HG03558 (cell line): ENCODE data around the gene HCLS1.
"Not testable (repeated sequence)": the region's sequence is repeated elsewhere in the genome, so short reads cannot be mapped to it uniquely, and the experiment has no call there.

Experiments used
- ATAC-seq: cut with Tn5 transposase; IDR thresholded peaks from one replicate; pipeline ENCODE4 v1.9.1; 2021; ENCODE audit warnings: moderate number of reproducible peaks; ENCODE audit not compliant: unreplicated experiment; ENCODE audit errors: extremely low read depth

Gene HCLS1, protein sequence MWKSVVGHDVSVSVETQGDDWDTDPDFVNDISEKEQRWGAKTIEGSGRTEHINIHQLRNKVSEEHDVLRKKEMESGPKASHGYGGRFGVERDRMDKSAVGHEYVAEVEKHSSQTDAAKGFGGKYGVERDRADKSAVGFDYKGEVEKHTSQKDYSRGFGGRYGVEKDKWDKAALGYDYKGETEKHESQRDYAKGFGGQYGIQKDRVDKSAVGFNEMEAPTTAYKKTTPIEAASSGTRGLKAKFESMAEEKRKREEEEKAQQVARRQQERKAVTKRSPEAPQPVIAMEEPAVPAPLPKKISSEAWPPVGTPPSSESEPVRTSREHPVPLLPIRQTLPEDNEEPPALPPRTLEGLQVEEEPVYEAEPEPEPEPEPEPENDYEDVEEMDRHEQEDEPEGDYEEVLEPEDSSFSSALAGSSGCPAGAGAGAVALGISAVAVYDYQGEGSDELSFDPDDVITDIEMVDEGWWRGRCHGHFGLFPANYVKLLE

GRCh38 chr3:121660356-121661171 is at the start of gene HCLS1:
Gene HCLS1 (minus strand): TSS chr3:121660903. CDS start chr3:121658347, 2,556 bp downstream.
- ATAC-seq = peak; percentile 60

DNA sequence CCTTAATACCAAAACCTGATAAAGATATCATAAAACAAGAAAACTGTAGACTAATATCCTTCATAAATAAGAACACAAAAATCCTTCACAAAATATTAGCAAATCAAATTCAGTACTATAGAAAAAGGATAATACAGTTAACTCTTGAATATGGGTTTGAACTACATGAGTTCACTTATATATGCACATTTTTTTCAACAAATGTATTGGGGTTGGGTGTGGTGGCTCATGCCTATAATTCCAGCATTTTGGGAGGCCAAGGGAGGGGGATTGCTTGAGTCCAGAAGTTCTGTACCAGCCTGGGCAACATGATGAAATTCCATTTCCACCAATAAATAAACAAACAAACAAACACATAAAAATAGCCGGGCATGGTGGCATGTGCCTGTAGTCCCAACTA is 49.6 kb upstream of the HCLS1 start:
- ATAC-seq = no peak

- no peak for ATAC-seq
These were observed 47.0 kb upstream of the HCLS1 start for GRCh38 chr3:121707531-121708273.

- ATAC-seq = no peak
These were observed 44.8 kb upstream of the HCLS1 start for GRCh38 chr3:121705541-121705940.

- no peak for ATAC-seq
These were observed 43.3 kb upstream of the HCLS1 start for GRCh38 chr3:121703973-121704372.

- no peak for ATAC-seq
These were observed 38.2 kb upstream of the HCLS1 start for GRCh38 chr3:121698901-121699300.

DNA sequence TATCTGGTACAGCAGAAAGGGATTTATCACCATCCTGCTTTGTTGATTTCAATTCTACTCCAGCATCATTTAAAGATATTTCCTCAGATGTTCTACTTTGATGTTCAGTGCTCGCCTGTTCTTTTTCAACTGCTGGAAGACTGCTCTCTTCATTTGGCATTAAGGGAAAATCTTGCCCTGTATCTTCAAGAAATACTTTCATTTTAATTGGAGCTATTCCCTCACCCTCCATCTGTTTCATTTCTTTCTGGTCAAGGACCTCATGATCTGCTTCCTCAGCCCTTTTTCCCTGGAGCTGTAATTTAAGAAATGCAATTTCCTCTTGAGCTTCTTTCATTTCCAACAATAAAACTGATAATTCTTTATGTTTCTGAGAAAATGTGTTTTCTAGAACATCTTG is 37.8 kb upstream of the HCLS1 start:
- no peak for ATAC-seq

- no peak for ATAC-seq
These were observed 35.5 kb upstream of the HCLS1 start for GRCh38 chr3:121696186-121696585.

GRCh38 chr3:121692010-121692699 is 31.5 kb upstream of the HCLS1 start:
- ATAC-seq = no peak

- ATAC-seq = no peak
These were observed 30.2 kb upstream of the HCLS1 start for GRCh38 chr3:121690777-121691405.

- not testable (repeated sequence) for ATAC-seq
These were observed 28.0 kb upstream of the HCLS1 start for GRCh38 chr3:121688747-121689146.

- no peak for ATAC-seq
These were observed 21.1 kb upstream of the HCLS1 start for GRCh38 chr3:121681792-121682191.

DNA sequence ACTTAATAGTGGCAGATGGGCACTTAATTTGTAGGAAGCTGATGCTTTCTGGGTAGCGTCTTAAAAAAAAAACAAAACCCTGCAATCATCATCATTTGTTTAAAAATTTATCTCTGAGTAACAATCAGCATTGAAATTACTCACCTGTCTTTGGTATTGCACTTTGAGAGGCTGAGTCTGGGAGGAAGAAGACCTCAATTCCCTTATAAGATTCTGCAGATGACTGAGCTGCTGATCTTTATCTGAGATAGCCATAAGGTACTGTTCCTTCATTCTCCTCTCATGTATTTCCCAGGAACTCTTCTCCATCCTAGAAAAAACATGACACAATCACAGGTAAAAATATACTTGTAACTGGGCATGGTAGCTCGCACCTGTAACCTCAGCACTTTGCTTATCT is 16.4 kb upstream of the HCLS1 start:
- no peak for ATAC-seq

- no peak for ATAC-seq
These were observed 10.0 kb upstream of the HCLS1 start for GRCh38 chr3:121670676-121671075.

DNA sequence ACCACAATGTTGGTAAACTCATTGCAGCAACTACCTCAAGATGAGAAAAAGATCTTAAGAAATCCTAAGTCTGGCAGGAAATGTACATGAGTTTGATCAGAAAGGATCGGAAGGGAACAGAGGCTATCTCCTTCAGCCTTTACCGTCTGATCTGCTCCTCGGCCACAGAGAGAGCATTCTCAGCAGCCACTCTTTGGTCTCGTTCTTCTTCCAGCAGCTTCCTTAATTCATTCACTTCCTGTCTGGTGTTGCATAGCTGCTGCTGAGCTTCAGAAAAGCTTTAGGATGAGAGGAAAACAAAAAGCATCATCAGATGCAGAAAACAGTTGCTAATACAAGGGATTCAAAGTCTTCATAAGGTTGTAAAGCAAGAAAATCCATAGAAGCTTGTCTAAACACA is 6.6 kb upstream of the HCLS1 start:
- ATAC-seq = no peak

DNA sequence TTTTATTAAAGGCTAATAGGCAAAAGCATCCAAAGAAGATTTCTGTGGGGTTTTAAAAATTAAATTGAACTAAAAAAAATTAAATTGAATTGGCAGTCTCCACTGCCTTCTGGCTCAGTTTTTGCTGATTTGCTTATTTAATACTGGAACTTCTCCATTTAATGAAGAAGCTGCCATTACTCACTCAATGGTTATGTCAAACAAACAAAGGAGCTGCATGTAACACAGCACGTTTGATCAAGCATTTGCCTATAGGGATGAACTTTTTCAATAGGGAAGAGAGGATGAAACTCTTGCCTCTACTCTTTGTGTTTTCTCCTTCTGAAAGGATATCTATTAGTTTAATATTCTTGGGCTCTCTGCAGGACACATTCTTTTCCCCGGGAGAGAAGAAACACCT is 4.8 kb upstream of the HCLS1 start:
- no peak for ATAC-seq

- no peak for ATAC-seq
These were observed 2.6 kb upstream of the HCLS1 start for GRCh38 chr3:121663171-121663847.

- no peak for ATAC-seq
These were observed 2.0 kb upstream of the HCLS1 start for GRCh38 chr3:121662742-121663141.

GRCh38 chr3:121661376-121661775 is 673 bp upstream of the HCLS1 start:
- no peak for ATAC-seq
